VCaP (cell line): ENCODE measurements around the gene ZDHHC8.

ENCODE experiments used
- H3K27ac ChIP-seq: fragments of 450-650 bp; 2 replicates; pipeline ENCODE4 v1.5.1; 2017
- TF ChIP-seq, protein P1 (sequence below): fragments of 450-650 bp; conservative IDR thresholded peaks from 2 replicates; pipeline ENCODE4 v1.5.1; 2017; ENCODE audit warnings: mild to moderate bottlenecking, moderate library complexity

ZDHHC8 gene

DNA sequence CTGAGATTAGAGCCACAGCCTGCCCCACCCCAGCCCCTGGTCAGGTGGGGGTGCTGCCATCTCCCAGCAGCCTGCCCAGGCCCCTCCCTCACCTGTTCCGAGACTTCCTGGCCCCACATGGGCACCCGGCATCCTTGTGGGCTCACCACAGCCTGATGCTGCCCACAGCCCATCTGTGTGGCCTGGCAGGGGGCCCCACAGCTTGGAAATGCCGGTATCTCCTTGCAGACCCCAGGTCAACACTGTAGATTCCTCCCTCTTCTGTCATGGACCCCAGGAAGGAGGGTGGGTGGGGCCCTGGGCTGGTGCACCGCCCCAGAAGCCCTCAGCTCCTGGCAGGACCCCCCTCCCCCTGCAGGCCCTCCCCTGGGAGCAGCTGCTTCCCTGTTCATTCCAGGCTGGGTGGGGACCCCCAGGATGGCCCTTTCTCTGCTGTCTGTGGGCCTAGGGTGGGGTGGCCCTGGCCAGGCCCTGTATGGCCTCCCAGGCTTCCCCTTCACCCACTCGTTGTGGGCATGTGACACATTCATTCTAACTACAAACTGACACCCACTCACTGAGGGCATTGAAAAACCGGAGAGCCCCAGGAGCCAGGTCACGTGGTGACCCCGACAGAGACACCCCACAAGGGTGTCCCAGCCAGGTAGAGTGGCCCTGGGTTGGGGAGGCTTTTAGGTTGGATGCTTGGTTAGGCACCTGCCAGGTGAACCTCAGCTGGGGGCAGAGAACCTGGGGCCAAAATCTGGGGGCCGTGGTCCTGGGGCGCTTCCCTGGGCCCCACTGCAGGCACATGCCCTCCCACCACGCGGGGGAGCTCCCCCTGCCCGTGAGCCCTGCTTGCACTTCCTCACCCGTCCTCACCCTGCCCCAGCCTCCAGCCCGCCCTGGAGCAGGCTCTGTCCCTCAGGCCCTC, 63.3 kb downstream of the ZDHHC8 start:
- H3K27ac ChIP-seq: no peak overlapping the region
- TF ChIP-seq, protein P1, sequence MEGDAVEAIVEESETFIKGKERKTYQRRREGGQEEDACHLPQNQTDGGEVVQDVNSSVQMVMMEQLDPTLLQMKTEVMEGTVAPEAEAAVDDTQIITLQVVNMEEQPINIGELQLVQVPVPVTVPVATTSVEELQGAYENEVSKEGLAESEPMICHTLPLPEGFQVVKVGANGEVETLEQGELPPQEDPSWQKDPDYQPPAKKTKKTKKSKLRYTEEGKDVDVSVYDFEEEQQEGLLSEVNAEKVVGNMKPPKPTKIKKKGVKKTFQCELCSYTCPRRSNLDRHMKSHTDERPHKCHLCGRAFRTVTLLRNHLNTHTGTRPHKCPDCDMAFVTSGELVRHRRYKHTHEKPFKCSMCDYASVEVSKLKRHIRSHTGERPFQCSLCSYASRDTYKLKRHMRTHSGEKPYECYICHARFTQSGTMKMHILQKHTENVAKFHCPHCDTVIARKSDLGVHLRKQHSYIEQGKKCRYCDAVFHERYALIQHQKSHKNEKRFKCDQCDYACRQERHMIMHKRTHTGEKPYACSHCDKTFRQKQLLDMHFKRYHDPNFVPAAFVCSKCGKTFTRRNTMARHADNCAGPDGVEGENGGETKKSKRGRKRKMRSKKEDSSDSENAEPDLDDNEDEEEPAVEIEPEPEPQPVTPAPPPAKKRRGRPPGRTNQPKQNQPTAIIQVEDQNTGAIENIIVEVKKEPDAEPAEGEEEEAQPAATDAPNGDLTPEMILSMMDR: no peak

DNA sequence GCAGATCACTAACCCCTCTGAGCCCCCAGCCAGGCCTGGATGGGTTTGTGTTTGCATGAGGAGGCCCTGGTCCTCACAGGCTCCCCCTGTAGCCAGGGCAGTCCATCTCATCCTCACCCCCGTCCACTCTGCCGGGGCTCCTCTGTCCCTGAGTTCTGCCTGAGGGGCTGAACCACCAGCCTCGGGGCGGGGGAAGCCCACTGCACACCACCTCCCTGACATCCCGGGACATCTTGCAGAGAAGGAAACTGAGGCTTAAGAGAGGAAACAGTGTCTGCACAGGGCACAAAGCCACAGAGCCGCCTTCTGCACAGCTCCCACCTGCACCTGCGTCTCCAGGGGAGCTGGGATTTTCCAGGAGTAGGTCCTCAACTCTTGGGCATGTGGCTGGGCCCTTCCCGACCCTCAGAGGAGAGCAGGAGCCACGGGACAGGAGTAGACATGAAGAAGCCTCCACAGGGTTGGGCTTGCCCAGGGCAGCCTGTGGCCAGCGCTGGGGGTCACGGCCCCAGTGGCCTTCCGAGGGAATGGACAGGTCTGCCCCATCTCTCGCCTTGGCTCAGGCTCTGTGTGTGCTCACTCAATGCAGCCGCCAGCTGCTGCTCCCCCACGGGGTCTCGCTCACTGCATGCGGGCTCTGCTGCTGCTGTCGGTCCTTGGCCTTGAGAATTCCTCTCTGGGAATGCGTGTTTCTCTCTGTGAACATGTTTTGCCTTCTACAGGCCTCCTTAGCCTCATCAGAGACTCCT, 64.7 kb downstream of the ZDHHC8 start:
- TF ChIP-seq, protein P1: no peak
- no peak overlapping the region for H3K27ac ChIP-seq
